Activated naive CD8-positive, alpha-beta T cell treated with anti-CD3 and anti-CD28 coated beads, Interleukin-2, amount 50 U/mL, for 16 hours (primary cell): Measurements from ENCODE around the gene FXYD1.

ENCODE experiments used
- DNase-seq: peaks from one replicate; pipeline ENCODE4 v3.0.0-alpha.2; 2020; ENCODE audit warnings: low read depth, low spot score

The FXYD1 gene

DNA sequence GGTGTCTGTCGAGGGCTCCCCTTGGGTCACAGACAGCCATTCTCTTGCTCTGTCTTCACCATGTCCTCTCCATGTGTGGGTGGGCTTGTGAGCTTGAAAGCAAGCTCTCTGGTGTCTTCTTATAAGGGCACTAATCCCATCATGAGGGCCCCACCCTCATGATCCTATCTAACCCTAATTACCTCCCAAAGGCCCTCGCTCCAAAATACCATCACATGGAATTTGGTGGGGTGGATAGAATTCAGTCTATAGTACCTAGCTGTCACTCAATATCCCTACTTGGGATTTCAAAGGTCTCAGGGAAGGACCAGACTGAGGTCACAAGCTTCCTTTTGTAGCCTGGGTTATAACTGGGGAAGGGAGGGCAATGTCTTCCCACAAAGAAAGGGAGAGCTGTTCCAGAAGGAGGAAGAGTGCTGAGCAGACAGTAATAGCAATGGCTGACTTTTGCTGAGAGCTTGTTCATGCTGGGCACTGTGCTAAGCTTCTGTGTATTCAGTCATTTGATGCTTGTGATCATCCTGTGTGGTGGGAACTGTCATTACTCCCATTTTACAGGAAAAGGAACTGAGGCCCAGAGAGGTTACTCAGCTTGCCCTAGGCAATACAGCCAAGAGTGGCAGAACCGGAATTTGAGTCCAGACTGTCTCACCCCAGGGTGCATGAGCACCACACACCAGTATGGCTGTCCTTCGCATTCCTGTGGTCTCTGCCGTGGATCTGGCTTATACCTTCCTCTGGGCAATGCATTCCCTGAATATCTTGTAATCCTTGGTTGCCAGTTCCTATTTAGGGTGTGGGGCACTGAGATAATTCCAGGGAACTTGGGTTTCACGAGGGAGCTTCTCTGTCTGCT lies 24.1 kb downstream of the FXYD1 start:
- DNase-seq = no peak

DNA sequence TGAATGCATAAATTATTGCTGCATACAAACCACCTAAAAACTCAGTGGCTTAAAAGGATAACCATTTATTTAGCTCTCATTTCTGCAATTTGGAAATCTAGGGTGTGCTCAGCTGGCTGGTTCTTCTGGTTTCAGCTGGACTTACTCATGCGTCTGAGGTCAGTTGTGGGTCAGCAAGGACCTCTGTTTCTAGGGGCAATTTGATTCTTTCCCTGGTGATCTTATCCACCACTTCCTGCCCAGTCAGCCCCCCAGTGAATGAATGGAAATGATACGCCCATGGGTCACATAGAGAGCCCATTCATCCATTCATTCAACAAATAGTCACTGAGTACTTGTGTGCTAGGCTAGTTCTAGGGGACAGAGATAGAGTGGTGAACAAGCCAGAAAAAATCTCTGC lies 25.8 kb downstream of the FXYD1 start:
- DNase-seq = no peak

DNA sequence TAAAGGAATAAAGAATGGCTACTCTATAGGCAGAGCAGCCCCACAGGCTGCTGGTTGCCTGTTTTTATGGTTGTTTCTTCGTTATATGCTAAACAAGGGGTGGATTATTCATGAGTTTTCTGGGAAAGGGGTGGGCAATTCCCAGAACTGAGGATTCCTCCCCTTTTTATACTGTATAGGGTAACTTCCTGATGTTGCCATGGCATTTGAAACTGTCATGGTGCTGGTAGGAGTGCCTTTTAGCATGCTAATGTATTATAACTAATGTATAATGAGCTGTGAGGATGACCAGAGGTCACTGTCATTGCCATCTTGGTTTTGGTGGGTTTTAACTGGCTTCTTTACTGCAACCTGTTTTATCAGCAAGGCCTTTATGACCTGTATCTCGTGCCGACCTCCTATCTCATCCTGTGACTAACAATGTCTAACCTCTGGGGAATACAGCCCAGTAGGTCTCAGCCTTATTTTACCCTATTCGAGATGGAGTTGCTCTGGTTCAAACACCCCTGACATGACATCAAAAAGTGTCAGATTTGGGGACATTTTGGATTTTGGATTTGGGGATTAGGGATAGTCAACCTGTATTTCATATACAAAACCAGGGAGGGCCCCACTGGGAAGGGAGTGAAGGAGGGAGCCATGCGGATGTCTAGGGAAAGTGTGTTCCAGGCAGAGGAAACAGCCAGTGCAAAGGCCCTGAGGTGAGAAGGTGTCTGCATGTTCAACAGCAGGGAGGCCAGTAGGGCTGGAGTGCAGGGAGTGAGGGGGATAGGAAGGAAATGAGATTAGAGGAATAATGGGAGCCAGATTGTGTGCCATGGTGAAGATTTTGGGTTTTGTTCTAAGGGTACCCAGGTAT lies 26.8 kb downstream of the FXYD1 start:
- DNase-seq = no peak

DNA sequence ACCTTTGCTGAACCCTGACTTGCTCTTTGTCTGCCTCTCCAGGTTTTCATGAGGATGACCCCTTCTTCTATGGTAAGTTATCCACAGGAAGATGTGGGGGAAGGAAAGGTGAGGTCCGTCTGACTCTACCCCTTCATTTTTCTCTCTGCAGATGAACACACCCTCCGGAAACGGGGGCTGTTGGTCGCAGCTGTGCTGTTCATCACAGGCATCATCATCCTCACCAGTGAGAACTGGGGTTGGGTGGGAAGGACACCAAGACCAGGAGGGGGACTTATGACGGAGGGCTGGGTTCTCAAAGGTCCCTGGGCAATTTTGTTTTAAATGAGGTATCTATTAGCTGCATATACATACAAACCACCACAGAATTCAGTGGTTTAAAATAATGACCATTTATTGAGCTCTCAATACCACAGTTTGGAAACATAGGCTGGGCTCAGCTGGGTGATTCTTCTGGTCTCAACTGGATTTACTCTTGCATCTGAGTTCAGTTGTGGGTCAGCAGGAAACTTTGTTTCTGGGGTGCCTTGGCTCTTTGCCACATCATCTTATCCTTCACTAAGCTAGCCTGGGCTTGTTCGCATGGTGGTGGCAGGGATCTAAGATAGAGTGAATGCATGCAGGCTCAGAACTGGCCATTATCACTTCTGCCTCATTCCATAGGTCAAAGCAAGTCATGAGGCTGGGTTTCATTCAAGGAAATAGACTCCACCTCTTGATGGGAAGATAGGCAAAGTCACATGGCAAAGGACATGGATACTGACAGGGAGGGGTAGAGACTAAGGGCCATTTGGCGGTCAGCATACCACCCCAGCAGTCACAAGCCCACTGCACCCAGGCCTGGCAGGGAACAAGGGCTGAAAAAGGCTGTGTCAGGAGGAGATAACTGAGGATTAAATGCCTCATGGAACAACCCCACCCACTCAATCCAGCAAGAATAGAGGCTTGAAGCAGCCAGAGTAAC lies 27.8 kb downstream of the FXYD1 start:
- DNase-seq = no peak

DNA sequence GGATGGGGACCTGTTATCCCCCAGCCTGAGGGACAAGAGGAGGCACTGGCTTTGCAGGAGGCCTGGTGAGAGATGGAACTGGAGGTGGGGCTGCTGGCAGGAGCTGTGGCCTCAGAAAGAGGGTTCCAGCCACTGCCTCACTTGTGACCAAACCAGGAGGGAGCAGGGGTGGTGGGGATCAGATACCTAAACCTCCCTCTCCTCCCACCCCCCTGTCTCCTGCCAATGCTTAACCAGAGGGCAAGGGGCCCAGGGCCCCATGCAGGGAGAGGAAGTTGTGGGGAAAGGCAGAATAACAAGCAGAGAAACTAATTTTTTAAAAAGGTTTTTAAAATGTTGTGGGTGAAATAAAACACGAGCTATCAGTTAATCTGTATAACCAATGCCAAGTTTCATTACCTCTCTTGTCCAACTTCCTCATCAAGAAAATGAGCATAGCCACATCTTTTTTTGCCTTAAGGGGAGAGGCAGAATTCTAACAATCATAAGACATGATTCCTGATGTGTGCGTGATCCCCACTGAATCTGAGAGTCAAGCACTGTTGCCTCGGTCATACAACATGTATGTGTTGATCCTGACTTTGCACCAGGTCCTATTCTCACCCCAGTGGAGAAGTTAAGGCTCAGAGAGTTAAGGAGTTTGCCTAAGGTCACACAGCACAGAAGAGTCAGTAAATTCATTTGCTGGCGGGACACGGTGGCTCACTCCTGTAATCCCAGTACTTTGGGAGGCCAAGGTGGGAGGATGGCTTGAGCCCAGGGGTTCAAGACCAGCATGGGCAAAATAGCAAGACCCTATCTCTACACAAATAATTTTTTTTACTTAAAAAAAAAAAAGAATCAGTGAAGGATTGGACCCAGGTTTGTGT lies 28.9 kb downstream of the FXYD1 start:
- no peak for DNase-seq

DNA sequence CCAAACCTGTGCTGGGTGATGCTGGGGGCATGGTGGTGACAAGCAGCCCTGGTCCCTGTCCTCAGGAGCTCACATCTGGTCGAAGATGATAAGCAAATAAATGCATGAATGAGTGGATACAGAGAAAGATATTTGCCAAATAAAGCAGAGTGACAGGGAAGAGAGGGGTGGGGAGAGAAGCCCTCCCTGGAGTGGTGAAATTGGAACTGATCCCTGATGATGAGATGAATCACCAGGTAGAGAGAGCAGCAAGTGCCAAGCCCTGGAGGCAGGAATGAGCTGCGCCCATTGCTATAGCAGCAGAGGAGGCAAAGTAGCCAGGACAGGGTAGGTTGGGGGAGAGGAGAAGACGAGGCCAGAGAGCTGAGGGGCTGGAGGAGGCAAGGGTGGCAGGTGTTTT lies 29.6 kb downstream of the FXYD1 start:
- DNase-seq = no peak

DNA sequence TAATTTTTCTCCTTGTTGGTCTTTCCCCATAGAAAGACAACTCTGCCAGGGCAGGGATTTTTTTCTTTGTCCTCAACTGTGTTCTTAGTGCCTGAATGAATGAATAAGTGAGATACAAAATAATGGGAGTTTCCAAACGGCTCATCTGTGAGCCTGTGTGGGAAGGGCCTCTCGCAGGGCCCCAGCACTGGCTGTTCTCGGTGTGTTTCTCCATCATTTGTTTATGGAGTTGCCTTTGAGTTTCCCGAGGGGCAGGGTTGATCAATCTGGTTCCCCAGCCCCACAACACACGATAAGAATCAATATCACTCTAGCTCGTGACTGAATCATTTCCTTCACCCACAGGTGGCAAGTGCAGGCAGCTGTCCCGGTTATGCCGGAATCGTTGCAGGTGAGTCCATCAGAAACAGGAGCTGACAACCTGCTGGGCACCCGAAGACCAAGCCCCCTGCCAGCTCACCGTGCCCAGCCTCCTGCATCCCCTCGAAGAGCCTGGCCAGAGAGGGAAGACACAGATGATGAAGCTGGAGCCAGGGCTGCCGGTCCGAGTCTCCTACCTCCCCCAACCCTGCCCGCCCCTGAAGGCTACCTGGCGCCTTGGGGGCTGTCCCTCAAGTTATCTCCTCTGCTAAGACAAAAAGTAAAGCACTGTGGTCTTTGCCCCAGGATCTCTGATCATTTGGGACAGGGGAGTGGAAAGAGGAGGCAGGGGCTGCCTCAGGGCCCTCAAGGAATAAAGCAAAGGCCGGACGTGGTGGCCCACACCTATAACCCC lies 30.8 kb downstream of the FXYD1 start:
- no peak for DNase-seq

DNA sequence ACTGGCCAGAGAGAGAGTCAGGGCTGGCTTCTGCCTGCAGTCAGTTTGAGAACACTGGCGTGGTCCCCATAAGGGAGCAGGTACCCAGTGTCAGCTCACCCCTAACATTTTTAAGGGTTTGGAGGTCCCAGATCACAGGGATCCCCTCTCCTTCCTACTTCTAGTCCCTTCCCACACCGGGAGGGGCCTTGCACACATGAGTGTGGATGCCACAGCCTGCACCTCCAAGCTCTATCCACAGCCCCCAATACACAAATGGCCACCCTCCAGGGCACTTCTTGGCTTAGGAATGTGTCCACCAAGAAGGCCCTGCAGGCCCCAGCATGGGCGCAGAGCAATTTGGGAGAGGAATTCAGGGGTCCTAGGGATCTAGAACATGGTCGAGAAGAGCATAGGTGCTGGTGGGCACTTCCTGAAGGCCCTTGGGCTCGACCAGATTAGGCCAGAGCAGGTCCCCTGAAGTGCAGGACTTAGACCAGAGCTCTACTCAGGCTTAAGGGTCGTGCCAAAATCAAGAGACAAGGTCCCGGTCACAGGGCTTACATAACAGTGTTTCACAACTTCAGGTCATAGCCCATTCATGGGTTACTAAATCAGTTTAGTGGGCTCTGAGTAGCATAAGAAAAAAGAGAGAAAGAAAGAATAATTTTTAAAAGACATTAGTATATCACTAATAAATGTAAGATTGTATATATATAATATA lies 31.9 kb downstream of the FXYD1 start:
- DNase-seq = no peak

DNA sequence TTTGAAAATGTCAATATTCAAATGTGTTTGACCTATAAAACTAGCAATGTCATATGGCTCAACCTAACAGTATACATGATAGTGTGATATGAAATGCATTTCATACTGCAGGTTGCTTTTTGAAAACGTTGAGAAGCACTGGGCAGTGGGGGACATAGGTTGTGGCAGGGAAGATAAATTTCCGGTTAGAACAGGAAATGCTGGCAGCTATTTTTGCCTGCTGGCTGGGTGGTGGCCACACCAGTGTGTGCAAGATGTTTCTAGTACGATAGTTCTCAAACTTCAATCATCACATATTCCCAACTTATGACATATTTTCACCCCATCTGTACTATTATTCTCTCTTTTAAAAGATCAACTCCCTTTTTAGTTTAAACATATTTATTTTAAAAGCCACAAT lies 33.1 kb downstream of the FXYD1 start:
- no peak for DNase-seq

DNA sequence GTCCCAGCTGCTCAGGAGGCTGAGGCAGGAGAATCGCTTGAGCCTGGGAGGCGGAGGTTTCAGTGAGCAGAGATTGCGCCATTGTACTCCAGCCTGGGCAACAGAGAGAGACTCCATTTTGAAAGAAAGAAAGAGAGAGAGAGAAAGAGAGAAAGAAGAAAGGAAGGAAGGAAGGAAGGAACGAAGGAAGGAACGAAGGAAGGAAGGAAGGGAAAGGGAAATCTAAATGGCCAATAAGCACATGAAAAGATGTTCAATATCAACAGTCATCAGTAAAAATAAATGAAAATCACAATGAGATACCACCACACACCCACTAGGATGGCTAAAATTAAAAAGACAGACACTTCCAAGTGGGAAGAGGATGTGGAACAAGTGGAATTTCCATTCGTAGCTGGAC lies 35.6 kb downstream of the FXYD1 start:
- DNase-seq = no peak

DNA sequence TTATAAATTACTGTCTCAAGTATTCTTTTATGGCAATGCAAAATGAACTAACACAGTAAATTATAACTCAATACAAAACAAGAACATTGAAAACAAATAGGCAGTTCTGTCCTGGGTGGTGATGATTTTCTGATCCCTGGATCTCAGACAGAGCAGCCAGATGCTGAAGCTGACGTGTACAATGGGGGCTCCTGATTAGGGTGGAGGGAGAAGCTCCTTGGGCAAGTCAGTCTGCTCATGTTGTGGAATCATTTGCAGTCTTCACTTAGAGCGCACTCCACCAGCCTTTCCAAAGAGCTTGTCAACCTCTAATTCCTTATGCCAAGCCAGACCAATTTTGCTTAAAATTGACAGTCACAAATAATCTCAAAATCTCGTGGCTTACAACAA lies 37.6 kb downstream of the FXYD1 start:
- no peak for DNase-seq

DNA sequence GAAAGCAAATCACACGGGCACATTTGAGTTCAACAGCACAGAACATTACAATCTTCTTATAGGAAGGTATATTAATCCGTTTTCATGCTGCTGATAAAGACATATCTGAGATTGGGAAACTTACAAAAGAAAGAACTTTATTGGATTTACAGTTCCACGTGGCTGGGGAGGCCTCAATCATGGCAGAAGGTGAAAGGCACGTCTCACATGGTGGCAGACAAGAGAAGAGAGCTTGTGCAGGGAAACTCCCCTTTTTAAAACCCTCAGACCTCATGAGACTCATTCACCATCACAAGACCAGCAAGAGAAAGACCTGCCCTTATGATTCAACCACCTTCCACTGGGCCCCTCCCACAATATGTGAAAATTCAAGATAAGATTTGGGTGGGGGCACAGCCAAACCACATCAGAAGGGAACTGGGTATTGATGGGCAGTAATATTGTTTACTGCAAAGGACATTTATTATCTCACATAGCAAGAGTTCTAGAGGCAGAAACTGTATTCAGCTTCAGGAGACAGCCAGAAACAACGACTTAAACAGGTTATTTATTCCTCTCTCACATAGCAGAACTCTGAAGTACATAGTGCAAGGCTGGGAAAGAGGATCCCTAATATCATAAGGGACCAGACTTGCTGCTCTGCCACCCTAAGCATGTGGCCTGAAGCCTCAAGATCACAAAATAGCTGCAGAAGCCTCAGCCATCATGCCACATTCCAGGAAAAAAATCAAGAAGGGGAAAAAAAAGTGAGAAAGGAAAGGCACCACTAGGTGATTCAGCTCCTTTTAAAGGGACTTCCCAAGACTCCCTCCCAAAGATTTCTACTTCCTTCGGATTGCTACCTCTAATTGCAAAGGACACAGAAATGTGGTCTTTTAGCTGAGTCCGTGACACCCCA lies 39.0 kb downstream of the FXYD1 start:
- no peak for DNase-seq

DNA sequence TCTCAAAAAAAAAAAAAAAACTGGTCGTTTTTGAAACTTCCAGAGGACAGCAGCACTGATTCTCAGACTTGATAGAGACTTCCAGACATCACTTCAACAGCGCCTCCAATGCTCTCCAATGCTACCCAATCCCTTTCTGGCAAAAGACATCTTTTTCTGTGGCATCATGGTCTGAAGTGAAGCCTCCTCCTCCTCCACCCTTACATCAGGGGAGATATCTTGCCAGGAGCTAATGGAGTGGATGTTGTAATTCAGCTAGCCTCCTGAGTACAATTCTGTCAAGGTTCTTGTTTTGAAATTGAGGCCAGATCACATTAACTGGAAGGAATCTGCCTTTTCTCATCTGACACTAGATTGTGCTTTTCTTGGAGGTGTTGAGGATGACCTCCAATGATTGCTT lies 40.1 kb downstream of the FXYD1 start:
- no peak for DNase-seq

DNA sequence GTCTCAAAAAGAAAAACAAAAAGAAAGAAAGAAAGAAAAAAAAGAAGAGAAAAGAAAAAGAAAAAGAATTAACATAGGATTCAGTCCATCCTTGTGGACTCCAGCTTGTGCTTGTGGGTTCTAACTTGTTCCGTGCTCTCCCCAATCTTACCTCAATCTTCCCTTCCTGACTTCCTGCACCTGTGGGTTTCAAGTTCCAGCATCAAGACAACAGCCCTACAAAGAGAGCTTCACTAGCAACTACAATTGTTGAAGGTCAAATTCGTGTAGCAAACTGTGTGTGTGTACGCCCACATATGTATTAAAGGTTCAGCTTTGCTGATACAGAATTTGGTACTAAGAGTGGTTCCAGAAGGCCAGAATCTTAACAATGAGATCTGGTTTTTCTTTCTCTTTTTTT lies 41.2 kb downstream of the FXYD1 start:
- no peak for DNase-seq

DNA sequence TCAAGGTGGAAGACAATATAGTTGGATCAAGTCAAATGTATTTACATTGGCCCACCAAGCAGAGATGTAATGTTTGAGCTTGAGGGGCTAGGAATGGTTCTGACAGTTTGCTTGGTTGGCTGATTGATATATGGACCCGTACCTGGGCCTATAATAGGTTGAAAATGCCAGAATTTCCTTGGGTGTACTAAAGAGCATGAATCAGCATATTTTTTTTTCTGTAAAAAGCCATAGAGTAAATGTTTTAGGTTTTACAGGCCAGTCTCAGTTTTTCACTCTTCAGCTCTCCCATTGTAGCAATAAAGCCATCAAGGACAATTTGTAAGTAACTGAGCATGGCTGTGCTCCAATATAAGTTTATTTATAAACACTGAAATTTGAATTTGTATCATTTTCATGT lies 42.8 kb downstream of the FXYD1 start:
- no peak for DNase-seq

DNA sequence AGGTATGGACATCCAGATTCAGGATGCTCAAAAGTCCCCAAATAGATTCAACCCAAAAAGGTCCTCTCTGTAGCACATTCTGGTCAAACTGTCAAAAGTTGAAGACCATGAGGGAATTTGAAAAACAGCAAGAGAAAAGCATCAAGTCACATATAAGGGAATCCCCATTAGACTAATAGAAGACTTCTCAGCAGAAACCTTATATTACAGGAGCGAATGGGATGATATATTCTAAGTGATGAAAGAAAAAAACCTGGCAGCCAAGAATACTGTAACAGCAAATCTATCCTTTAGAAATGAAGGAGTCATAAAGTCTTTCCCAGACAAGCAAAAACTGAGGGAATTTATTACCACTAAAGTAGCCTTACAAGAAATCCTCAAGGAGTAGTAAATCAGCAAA lies 45.6 kb downstream of the FXYD1 start:
- no peak for DNase-seq

DNA sequence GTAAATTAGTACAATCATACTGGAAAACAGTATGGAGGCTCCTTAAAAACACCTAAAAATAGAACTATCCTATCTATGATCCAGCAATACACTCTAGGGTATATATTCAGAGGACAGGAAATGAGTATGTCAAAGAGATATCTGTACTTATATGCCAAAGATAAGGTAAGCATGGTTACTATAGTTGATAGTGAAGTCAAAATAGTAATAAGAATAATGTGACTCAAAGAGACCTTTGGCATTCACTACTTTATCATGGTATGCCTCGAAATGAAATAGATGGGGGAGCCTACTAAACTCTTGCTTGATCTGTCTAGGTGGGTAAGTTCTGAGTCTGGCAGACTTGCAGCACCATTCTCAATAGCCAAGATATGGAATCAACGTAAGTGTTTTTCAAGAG lies 46.3 kb downstream of the FXYD1 start:
- DNase-seq = no peak
